ENCODE results near the gene TMEM18. TPM values are rescaled to one million over a fixed set of nuclear protein-coding genes. Genes with fewer than 3 reads are reported as not detected.

The TMEM18 gene
- total RNA-seq, 1 donor from 2014 or later = 50.0 TPM

DNA sequence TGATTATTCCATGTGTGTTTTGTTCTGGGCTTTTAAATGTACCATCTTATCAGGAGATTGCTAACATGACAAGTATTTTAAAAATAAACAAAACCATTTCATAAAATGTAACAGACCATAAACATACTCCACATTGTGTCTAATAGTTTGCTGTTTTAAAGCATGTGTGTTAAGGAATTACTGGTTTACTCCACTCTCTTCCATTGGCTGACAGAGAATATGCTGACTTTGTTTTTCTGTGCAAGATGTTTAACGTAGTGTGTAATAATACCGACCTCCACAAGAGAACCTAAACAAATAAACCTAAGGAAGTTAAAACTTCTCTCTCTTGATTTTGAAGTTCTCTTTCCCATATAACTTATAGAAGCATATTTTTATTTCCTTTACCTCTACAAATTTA lies 17.0 kb upstream of the TMEM18 start:
- Histone ChIP-seq H2AFZ (replicated peaks) (no peak overlapping the region), H3K9ac (no peak overlapping the region), H3K4me2 (no peak overlapping the region), H3K79me2 (ENCODE audit: low read depth) (no peaks in the 10 kb centered on the region), H3K4me3 (no peak overlapping the region), H3K9me3 (ENCODE audit: low read depth) (peaks cover under 1% of the 10 kb centered on the region), H3K36me3 (peaks cover 2% of the 10 kb centered on the region), H3F3A (ENCODE audit: low read depth) (no peaks in the 10 kb centered on the region), H3K27ac (no peak overlapping the region), H3K27me3 (no peaks in the 10 kb centered on the region), H4K20me1 (ENCODE audit: low read depth) (no peaks in the 10 kb centered on the region), H3K4me1 (no peaks in the 10 kb centered on the region)
- Mint-ChIP-seq H3K4me1 (peaks cover 7% of the 10 kb centered on the region), H3K27me3 (ENCODE audit: insufficient read depth, low read depth) (peaks cover 2% of the 10 kb centered on the region), H3K4me3 (no peak overlapping the region), H3K27ac (no peak overlapping the region), H3K9me3 (peaks cover 6% of the 10 kb centered on the region), H3K36me3 (peaks cover 3% of the 10 kb centered on the region)
- DNase-seq (ENCODE audit: low spot score) = no peak
- no peak for TF ChIP-seq EZH2phosphoT487 (IDR thresholded peaks at IDR 0.05)
- no peak for TF ChIP-seq EZH2 (IDR thresholded peaks at IDR 0.05)
- TF ChIP-seq CTCF (IDR thresholded peaks at IDR 0.05) = no peak

DNA sequence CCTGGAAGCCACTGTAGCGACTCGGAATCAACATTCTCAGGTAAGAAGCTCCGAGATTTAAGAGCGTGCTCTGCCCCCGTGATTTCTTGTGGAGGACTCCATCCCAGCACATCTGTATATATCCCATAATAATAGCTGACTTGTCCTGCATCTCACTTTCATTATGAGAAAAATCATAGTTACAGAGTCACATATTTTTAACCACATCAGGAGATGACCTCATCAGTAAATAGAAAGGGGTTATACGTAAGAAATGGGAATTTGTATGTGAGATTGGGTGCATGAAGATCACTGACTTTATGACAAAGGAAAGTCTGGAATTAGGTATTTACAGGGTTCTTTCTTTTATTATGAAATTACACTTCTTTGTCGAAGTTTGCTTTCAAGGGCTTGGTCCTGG lies 16.4 kb upstream of the TMEM18 start:
- Histone ChIP-seq H3K36me3 (no peaks in the 10 kb centered on the region), H3K4me3 (no peak overlapping the region), H2AFZ (replicated peaks) (no peak overlapping the region), H3K4me1 (no peaks in the 10 kb centered on the region), H3K27me3 (no peaks in the 10 kb centered on the region), H4K20me1 (ENCODE audit: low read depth) (no peaks in the 10 kb centered on the region), H3K27ac (no peak overlapping the region), H3K79me2 (ENCODE audit: low read depth) (no peaks in the 10 kb centered on the region), H3F3A (ENCODE audit: low read depth) (no peaks in the 10 kb centered on the region), H3K9me3 (ENCODE audit: low read depth) (no peaks in the 10 kb centered on the region), H3K9ac (no peak overlapping the region), H3K4me2 (no peak overlapping the region)
- Mint-ChIP-seq H3K27me3 (ENCODE audit: insufficient read depth, low read depth) (peaks cover 2% of the 10 kb centered on the region), H3K4me1 (peaks cover 7% of the 10 kb centered on the region), H3K36me3 (peaks cover 5% of the 10 kb centered on the region), H3K4me3 (no peak overlapping the region), H3K9me3 (peaks cover 4% of the 10 kb centered on the region), H3K27ac (no peak overlapping the region)
- no peak for DNase-seq (ENCODE audit: low spot score)
- no peak for TF ChIP-seq EZH2 (IDR thresholded peaks at IDR 0.05)
- TF ChIP-seq EZH2phosphoT487 (IDR thresholded peaks at IDR 0.05) = no peak
- TF ChIP-seq CTCF (IDR thresholded peaks at IDR 0.05) = no peak

DNA sequence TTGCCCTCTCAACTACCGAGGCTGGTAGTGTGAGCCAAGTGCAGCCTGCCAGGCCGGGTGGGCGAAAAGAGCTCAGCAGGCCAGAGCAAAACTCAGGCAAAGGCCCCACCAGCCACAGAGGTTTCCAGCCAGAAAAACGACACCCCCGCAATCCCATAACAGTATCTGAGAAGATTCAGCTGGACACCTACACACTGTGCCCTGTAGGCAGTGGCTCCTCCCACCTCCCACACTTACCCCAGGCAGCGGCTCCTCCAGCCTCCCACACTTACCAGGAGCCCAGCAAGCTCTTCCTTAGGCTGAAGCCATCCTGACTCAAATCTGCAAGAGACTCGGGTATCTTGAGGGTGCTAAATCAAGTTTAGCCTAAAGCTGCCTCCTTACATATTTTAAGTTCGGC lies 15.6 kb upstream of the TMEM18 start:
- H3K27me3 ChIP-seq = no peaks in the 10 kb centered on the region

More for the DNA sequence above, 15.6 kb upstream of the TMEM18 start:
- Histone ChIP-seq H3K79me2 (ENCODE audit: low read depth) (no peaks in the 10 kb centered on the region), H3K4me1 (no peaks in the 10 kb centered on the region), H4K20me1 (ENCODE audit: low read depth) (no peaks in the 10 kb centered on the region), H3K36me3 (no peaks in the 10 kb centered on the region), H3K9me3 (ENCODE audit: low read depth) (no peaks in the 10 kb centered on the region), H3F3A (ENCODE audit: low read depth) (no peaks in the 10 kb centered on the region), H2AFZ (replicated peaks) (no peak overlapping the region), H3K4me3 (no peak overlapping the region), H3K4me2 (no peak overlapping the region), H3K27ac (no peak overlapping the region), H3K9ac (no peak overlapping the region)
- H3K27me3 Mint-ChIP-seq (ENCODE audit: insufficient read depth, low read depth) = peaks cover 2% of the 10 kb centered on the region
- no peak overlapping the region for H3K4me3 Mint-ChIP-seq
- DNase-seq (ENCODE audit: low spot score) = no peak
- peaks cover 7% of the 10 kb centered on the region for H3K4me1 Mint-ChIP-seq
- TF ChIP-seq CTCF (IDR thresholded peaks at IDR 0.05) = no peak
- TF ChIP-seq EZH2 (IDR thresholded peaks at IDR 0.05) = no peak
- no peak for TF ChIP-seq EZH2phosphoT487 (IDR thresholded peaks at IDR 0.05)
- no peak overlapping the region for H3K27ac Mint-ChIP-seq
- peaks cover 5% of the 10 kb centered on the region for H3K9me3 Mint-ChIP-seq
- H3K36me3 Mint-ChIP-seq = peaks cover 12% of the 10 kb centered on the region

Data from neural progenitor cell (in vitro differentiated cells).